GM19043 (cell line): ENCODE results near the gene MAP2K7.
"Not testable (repeated sequence)": the region's sequence is repeated elsewhere in the genome, so short reads cannot be mapped to it uniquely, and the experiment has no call there.

Experiments
- ATAC-seq: cut with Tn5 transposase; IDR thresholded peaks from one replicate; pipeline ENCODE4 v1.9.1; 2021; ENCODE audit warnings: low read depth; ENCODE audit not compliant: unreplicated experiment

The MAP2K7 gene

DNA sequence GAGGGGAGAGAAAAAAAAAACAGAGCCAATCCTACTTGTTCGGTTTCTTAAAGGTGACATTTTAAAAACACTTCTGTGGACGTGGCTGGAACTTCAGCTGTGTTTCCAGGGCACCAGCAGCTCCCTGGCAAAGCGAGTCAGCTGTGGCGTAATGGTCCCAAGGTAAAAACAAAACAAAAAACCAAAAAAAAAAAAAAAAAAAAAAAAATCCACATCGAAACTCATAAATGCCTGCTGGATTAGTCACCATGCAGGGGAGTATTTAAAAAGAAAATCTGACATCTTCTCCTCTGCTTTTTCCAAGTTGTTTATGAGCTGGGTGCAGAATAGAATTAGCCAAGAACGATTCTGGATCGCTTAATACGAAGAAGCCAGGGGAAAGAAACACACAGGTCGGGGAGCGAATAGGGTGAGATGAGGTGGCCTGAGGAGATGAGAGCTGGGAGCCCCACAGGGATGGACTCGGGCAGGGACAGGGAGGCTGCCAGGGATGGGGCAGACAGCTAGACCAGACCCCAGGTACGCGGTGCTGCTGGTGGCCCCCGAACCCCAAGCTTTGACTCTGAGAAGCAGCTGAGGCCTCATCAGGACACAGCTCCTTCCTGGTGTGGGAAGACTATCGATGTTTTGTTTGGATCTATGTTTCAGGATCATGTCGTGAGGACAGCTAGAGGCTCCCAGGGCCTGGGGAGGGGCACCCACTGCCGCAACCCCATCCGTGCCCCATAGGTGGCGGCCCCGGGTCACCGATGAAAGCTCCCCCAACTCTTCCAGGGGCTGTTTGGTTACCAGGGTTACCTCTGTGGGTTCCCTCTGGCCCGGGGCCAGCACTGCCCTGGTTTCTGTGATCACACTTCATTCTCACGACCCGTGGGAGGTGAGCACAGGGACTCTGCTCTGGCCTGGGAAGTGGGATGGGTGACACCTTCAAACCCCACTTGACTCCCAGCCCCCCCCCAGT is 25.3 kb downstream of the MAP2K7 start:
- no peak for ATAC-seq

DNA sequence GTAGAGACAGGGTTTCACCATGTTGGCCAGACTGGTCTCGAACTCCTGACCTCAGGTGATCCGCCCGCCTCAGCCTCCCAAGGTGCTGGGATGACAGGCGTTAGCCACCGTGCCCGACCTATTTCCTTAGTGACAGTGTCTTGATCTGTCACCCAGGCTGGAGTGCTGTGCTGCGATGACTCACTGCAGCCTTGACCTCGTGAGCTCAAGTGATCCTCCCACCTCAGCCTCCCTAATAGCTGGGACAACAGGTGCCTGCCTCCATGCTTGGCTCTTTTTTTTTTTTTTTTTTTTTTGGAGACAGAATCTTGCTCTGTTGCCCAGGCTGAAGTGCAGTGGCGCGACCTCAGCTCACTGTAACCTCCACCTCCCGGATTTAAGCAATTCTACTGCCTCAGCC is 26.4 kb downstream of the MAP2K7 start:
- not testable (repeated sequence) for ATAC-seq

DNA sequence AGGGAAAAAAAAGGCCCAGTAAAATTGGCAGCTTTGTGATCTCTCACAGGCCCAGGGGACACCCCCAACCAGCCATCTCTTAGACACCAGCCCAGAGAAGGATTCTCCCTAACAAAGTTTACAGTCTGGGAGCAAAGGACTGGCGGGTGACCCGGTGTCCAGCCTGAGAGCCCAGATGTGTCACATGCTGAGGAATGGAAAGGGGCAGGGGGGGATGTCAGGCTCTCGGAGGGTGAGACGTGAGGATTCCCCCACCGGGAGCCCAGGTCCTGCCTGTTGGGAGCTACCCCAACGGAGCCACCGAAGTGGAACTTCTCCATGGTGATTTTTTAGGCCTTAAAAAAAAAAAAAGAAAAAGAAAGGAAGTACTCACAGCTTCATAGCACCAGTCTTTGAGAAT is 27.1 kb downstream of the MAP2K7 start:
- no peak for ATAC-seq

DNA sequence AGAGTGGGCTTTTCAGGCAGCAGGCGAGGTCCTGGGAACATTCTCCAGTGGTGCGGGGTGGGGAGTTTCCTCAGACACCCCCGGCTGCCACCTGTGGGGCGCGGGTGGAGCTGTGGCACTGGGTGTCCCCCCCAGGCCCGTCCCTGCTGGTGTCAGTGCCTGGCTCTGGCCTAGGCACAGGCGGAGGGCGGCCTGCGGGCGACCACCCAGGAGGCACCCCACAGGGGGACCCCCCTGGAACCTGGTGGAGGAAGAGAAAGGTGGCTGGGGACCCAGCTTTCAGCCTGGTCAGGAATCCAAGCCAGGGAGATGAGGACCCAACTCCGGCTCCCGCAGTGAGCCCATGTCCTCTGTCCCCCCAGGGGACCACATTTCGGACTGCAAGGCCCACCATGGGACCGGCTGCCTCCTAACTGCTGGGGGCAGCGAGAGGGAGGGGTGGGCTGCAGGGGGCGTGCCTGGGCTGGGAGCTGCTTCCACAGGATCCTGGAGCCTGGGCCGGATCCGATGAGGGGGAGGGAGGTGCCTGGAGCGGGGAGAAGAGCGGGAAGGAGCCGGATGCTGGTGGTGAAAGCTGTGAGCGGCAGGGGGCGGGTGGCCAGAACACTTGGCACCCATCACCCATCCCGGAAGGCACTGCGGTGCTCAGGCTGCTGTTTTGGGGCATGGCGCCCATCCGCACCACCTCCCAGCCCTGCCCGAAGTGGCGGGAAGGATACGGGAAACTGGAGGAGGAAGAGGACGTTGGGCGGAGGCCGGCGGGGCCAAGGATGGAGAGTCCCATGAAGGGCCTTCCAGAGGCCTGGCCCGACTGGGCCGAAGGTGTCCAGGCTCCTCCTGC is 27.8 kb downstream of the MAP2K7 start:
- no peak for ATAC-seq

DNA sequence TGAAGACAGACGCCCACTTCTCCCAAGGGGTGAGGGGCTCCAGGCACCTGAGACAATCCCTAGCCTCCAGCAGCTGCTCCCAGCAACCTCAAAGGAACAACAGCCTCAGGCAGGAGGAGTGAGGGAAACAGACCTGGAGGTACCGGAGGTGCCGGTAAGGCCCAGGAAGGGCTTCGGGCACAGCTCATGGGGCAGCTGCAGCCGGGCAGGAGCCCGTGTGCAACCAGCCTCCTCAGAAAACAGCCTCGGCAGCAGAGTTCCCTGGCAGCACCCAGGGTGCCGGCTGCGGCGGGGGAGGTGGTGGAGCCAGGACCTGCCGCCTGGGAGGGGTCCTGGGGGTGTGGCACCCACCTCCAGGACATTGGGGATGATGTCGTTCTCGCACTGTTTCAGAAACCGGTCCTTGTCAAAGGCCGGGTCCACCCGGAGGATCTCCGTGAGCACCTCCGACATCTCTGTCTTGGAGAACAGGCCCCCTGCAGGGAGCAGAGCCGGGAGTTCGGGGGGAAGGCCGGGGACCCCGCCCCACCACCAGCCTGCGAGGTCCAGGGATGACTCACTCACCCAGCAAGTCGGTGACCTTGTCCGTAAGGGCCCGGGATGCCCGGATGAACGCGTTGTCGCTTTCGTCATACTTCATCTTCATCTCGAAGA is 28.7 kb downstream of the MAP2K7 start:
- no peak for ATAC-seq

DNA sequence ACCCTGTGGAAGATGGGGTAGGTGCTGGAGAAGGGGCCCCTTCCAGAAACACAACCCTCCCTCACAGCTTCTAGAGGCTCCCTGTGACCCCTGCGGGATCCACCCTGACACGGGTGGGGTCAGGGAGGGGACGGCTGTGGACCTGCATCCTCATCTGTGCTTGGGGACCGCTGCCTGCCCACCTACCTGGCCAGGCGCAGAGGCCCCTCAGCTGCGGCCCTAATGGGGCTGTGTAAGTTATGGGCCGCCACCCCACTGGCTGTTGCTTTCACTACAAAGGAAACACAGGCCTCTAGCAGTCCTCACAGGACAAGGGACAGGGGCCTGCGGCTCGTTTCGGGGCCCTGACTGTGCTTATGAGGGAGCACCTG is 29.2 kb downstream of the MAP2K7 start:
- ATAC-seq: no peak

DNA sequence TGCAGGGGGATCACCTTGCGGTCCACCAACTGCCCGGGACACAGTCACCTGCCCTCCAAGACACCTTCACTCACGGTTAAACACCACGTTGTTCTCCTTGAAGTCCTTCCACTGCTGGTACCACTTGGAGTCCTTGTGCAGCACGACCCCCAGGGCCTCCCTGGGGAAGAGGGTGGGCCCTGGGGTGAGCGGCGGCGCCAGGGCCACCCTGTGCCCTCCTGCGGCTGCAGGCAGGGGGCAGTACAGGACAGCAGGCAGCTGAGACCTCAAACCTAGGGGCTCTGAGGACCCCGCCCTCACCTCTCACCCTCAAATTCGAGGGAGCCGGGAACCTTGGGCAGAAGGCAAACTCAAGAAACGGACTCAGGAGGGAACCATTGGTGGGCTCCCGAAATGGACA is 29.7 kb downstream of the MAP2K7 start:
- no peak for ATAC-seq

DNA sequence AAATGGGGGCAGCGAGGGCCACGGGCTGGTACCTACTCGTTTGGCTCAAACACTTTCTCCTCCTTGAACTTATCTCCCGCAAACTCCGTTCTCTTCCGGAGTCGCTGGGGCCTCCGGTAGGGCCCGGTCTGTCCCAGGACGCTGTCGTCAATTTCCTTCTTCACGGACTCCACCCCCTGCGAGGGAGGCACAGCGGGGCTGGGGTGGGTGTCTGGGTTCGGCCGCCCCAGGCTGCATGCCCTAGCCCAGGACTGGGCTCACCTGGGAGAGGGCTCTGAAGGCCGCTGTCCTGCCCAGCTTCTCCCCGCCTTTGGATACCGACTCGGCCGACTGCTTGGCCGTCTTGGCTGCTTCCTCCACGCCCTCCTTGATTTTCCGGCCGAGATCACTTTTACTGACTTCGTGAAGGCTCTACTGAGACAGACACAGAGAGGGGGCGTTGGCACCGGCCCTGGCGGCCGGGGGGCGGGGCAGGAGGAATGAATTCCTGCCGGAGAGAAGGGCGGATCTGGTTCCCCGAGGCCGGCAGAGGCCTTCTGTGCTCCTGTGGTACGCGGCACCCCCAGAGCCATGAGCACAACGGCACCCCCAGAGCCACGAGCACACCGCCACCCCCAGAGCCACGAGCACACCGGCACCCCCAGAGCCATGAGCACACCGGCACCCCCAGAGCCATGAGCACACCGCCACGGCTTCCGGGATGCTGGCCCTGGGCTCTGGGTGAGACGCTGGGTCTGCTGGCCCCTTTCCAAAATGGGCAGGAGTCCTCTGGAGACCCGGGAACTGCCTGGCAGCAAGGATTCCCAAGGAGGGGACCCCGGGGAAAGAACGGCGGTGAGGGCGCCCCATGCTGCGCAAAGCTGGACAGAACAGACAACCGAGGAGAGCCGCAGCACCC is 30.4 kb downstream of the MAP2K7 start:
- ATAC-seq: no peak

DNA sequence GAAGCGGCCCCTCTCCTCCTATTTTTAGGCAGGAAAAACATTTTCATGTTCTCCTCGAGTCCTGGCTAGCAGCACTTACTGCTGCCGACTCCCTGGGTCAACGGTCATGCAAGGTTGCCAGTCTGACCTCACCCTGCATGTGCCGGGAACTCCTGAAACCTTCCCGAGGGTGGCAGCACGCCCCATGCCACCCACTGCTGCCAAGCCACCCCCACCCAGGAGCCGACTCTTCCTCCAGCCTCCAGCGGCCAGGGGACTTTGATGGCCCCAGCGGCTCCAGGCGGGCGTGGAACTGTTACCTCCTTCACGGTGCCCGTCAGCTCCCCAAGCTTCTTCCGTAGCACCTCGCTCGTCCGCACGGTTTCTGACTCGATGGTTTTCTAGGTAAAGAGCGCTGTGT is 31.1 kb downstream of the MAP2K7 start:
- ATAC-seq: no peak

DNA sequence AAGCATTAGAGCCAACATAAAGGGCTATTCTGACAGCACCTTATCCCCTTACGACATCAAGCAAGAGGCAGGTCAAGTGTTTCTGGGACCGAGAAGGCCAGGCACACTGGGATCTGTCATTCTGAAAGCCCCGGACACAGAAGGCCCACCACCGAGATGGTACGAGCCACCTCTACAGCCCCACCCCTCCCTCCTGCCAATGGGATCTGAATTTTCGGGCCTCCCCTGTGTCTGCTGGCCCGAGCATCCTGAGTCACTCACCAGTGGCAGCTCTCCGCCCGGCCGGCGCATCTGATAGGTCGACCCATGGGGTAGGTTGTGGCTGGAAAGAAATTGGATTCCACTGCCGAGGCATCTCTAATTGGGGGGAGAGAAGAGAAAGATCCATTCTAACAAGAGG is 37.2 kb downstream of the MAP2K7 start:
- ATAC-seq: no peak

DNA sequence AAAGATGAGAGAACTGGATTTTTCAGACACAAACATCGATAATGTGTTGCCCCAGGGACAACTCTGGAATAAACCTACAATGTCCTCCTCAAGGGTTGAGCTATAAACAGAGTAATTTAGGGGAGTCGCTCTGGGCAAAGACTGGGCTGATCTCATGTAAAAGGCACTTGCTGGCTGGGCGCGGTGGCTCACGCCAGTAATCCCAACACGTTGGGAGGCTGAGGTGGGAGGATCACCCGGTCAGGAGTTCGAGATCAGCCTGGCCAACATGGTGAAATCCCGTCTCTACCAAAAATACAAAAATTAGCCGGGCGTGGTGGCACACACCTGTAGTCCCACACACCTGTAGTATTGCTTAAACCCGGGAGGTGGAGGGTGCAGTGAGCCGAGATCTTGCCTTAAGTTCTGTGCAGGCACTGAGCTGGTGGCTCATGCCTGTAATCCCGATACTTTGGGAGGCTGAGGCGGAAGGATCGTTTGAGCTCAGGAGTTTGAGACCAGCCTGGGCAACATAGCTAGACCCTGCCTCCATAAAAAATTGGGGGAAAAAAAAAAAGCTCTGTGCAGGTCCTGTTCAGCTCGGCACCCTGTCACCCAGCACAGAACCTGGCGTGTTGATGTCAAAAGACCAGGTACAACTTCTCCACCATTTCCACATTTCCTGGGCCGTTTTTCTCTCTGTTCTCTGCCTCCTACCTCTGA is 38.4 kb downstream of the MAP2K7 start:
- no peak for ATAC-seq

DNA sequence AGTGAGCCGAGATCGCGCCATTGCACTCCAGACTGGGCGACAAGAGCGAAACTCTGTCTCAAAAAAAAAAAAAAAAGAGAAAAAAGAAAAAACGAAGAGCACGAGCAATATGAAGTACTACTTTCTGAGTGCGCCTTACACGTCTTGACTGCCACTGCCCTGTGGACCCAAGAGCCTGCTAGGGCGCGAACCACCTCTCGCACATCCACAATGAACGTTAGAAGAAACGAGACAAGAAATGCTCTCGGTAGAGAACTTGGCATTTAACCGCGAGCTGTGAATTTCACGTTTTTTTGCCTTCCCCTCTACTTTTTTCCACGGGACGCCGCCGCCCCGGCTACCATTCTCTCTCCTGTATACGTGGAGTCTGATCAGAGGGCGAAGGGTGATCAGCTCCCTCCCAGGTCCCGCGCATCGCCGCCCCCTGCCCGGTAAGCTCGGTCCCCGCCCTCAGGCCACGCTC is 39.3 kb downstream of the MAP2K7 start:
- ATAC-seq: no peak

DNA sequence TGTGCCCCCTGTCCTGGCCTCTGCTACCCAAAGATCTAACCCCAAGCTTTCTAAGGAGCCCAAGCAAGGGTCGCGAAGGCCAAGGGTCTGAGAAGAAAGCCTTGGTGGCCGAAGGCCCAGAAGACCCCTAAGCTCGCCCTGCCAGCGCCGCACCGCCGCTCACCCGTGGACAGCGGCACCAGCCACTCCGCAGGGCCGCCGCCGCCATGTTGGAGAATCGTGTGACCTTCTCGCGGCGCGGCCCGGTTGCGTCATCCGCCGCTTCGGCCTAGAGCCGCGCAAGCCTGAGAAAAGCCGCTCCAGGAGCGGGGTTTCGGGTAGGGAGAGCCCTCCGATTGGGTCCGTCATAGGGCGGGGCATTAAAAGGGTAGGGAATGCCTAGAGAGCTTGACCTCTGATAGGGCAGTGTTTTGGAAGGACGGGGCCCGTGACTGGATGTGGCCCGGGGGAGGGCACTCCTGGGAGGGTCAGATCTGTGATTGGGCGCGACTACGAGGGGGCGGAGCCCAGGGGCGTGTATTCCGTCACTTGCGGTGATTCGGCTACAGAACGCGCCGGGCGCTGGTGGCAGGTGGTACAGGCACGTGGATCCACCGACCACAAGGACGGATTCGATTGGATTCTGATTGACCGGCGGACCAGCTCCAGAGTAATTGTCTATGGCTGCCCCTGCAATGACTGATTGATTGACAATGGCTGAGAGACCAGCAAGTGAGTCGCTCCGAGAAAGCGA is 39.9 kb downstream of the MAP2K7 start, which contains the start of gene TIMM44:
Gene TIMM44 (minus strand): TSS at position 223 of the 733 bp plus-strand sequence. CDS start 15 bp downstream, at position 208.
- peak; percentile 94 for ATAC-seq

DNA sequence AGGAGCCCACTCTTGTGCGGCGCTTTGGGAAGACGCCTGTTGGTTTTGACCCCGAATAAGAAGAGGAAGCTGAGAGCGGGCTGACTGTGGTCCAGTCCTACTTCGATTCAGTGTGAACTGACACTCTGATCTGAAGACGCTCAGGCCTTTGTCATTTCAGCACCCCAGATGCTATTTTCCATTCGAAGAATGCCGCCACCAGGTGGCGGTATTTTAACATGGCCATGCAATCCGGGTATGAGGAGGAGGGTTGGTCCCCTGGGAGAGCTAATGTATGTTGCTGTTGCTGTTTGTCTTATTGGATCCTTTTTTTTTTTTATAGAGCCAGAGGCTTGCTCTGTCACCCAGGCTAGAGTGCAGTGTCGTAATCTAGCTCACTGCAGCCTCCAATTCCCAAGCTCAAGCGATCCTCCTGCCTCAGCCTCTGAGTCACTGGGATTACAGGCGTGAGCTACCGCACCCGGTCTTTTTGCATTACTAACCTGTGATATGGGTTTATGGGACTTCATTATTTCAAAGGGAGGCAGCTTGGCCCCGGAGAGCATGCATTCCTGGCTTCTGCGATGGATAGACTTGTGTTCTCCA is 40.6 kb downstream of the MAP2K7 start:
- peak; percentile 23 for ATAC-seq

DNA sequence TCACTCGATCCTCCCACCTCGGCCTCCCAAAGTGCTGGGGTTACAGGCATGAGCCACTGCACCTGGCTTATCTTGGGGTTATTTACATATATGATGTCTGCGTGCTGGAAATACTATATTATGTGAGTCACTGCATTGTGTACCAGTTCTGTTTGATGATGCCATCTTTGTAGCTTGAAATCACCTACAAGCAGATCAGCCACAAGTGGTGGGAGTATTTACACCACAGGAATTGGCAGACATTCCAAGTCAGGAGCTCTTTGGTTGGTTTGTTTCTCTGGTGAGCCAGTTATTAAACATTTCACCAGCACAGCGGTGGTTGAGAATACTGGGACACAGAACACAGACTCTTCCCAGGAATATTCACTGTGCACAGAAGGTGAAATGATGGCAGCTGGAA is 44.3 kb downstream of the MAP2K7 start:
- no peak for ATAC-seq

DNA sequence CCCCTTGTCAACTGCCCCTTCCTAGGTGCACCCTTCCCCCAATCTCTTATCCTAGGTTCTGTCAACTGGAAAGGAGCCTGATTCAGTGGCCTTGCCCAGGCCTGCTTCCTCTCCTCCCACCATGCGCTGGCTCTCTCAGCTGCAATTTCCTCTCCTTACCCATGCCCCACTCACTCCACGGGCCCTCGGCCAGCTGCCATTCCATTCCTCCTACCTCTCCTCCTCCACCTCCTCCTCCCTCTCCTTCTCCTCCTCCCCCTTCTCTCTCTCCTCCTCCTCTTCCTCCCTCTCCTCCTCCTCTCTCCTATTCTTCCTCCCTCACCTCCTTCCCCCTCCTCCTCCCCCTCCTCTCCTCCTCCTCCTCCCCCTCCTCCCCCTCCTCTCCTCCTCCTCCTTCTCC is 49.4 kb downstream of the MAP2K7 start:
- ATAC-seq: no peak

DNA sequence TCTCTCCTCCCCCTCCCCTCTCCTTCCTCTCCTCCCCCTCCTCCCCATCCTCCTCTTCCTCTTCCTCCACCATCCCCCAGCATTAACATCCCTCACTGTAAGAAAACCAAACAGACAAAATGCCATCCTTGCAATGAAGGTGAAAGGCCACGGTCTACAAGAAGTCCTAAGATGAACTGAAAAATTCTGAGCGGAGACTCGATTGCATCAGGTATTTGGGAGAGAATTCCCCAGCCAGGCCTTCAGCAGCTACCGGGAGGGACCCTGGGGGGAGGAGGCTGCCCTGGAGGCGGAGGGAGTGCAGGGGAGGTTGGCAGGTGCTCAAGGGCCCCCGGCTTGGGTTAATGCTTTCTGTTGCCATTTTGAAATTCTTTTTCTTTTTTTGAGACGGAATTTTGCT is 49.9 kb downstream of the MAP2K7 start:
- no peak for ATAC-seq

DNA sequence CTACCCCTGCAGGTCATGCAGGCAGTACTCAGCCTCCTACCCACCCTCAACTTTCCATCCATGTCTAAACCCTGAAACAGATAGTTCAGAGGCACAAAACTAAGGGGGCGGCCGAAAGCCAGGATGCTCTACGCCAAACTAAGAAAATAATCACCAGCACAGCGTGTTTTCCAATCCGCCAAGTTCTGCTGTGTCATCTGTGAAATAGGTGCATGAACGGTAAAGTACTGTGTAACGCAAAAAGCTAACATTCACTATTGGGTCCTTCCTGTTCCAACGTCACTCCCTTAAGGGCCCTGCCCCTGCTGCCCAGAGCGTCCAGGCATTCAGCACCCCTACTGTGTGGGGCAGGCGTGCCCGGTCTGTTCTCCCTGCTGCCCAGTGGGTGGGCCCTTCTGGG is 52.0 kb downstream of the MAP2K7 start:
- ATAC-seq: no peak
